ENCODE results near the gene MIS12. TPM values are rescaled to one million over a fixed set of nuclear protein-coding genes. Genes with fewer than 3 reads are reported as not detected.
A peak's percentile ranks its signal among the peaks of the same experiment; 100 is the strongest.

Gene MIS12
- total RNA-seq, 4 donors from 2014 or later, result 8.6 to 20.9 (median 14.3) TPM

- ATAC-seq, result no peak
- H3K27ac ChIP-seq, result no peak overlapping the region
- peaks cover 0 to 15% of the 10 kb centered on the region in 2 donors for H3K36me3 ChIP-seq
- TF ChIP-seq, protein P1, sequence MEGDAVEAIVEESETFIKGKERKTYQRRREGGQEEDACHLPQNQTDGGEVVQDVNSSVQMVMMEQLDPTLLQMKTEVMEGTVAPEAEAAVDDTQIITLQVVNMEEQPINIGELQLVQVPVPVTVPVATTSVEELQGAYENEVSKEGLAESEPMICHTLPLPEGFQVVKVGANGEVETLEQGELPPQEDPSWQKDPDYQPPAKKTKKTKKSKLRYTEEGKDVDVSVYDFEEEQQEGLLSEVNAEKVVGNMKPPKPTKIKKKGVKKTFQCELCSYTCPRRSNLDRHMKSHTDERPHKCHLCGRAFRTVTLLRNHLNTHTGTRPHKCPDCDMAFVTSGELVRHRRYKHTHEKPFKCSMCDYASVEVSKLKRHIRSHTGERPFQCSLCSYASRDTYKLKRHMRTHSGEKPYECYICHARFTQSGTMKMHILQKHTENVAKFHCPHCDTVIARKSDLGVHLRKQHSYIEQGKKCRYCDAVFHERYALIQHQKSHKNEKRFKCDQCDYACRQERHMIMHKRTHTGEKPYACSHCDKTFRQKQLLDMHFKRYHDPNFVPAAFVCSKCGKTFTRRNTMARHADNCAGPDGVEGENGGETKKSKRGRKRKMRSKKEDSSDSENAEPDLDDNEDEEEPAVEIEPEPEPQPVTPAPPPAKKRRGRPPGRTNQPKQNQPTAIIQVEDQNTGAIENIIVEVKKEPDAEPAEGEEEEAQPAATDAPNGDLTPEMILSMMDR (IDR thresholded peaks at IDR 0.05), result no peak
- TF ChIP-seq POLR2A (IDR thresholded peaks at IDR 0.05) (no peak), EP300 (IDR thresholded peaks at IDR 0.05) (no peak), POLR2AphosphoS5 (IDR thresholded peaks at IDR 0.05) (no peak)
- H3K27me3 ChIP-seq, result no peaks in the 10 kb centered on the region
- no peaks in the 10 kb centered on the region for H3K9me3 ChIP-seq
- no peaks in the 10 kb centered on the region for H3K4me1 ChIP-seq
- 37 to 42% methylated on average over 15 to 17 of the region's 17 CpGs for WGBS, 2 donors (ENCODE audit: low coverage in 1 of 2)
- peak overlapping the region in 1 of 2 donors; percentile 34 for H3K4me3 ChIP-seq
Measured at GRCh38 chr17:5511401-5512225, 25.2 kb downstream of the MIS12 start.

GRCh38 chr17:5513628-5514027, 27.3 kb downstream of the MIS12 start:
- H3K4me3 ChIP-seq, result no peak overlapping the region
- H3K27ac ChIP-seq, result no peak overlapping the region
- H3K9me3 ChIP-seq, result no peaks in the 10 kb centered on the region
- TF ChIP-seq POLR2A (IDR thresholded peaks at IDR 0.05) (no peak), EP300 (IDR thresholded peaks at IDR 0.05) (no peak), POLR2AphosphoS5 (IDR thresholded peaks at IDR 0.05) (no peak)
- TF ChIP-seq, protein P1 (IDR thresholded peaks at IDR 0.05), result no peak
- no peaks in the 10 kb centered on the region for H3K4me1 ChIP-seq
- no peaks in the 10 kb centered on the region for H3K27me3 ChIP-seq
- WGBS, 2 donors (ENCODE audit: low coverage in 1 of 2), result 66 to 70% methylated on average over 7 of the region's 7 CpGs
- H3K36me3 ChIP-seq, result peaks cover 0 to 20% of the 10 kb centered on the region in 2 donors
- no peak for ATAC-seq

DNA sequence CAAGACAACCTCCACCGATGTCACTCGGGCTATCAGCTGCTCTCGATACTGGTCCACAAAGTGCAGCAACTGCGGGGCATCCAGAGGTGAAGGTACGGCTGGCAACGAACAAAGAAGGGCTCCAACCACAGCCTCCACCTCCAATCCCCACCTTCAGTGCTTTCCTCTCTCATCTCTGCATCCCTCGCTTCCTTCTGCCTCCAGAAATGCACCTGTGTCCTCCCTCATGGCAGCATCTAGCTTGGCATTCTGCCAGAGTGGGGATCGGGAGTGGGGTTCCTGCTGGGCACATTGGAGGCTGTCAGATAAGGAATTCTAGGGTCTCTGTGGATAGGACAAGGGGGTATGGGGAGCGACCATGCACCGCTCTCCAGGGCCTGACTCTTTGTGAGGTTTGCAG, 28.6 kb downstream of the MIS12 start:
- no peak overlapping the region for H3K4me3 ChIP-seq
- peaks cover 0 to 20% of the 10 kb centered on the region in 2 donors for H3K36me3 ChIP-seq
- no peak overlapping the region for H3K27ac ChIP-seq
- WGBS, 2 donors (ENCODE audit: low coverage in 1 of 2), result 96% methylated on average over 7 of the region's 10 CpGs; no CpG with 5 or more reads in 1 of the 2 donors
- no peak for ATAC-seq
- H3K9me3 ChIP-seq, result no peaks in the 10 kb centered on the region
- TF ChIP-seq, protein P1 (IDR thresholded peaks at IDR 0.05), result no peak
- TF ChIP-seq POLR2AphosphoS5 (IDR thresholded peaks at IDR 0.05) (no peak), EP300 (IDR thresholded peaks at IDR 0.05) (no peak), POLR2A (IDR thresholded peaks at IDR 0.05) (no peak)
- H3K4me1 ChIP-seq, result no peaks in the 10 kb centered on the region
- no peaks in the 10 kb centered on the region for H3K27me3 ChIP-seq

- no peak for TF ChIP-seq POLR2A (IDR thresholded peaks at IDR 0.05)
- TF ChIP-seq POLR2AphosphoS5 (IDR thresholded peaks at IDR 0.05), result peak; percentile 48
- peak overlapping the region in 2 of 4 donors; percentile 33 to 60 for H3K27ac ChIP-seq
- H3K36me3 ChIP-seq, result peaks cover 0 to 23% of the 10 kb centered on the region in 2 donors
- H3K27me3 ChIP-seq, result no peaks in the 10 kb centered on the region
- no peaks in the 10 kb centered on the region for H3K4me1 ChIP-seq
- no peak overlapping the region for H3K4me3 ChIP-seq
- ATAC-seq, result peak; percentile 69
- 43 to 46% methylated on average over 5 of the region's 5 CpGs for WGBS, 2 donors (ENCODE audit: low coverage in 1 of 2)
- no peaks in the 10 kb centered on the region for H3K9me3 ChIP-seq
Measured at GRCh38 chr17:5516060-5516792, 29.9 kb downstream of the MIS12 start.

DNA sequence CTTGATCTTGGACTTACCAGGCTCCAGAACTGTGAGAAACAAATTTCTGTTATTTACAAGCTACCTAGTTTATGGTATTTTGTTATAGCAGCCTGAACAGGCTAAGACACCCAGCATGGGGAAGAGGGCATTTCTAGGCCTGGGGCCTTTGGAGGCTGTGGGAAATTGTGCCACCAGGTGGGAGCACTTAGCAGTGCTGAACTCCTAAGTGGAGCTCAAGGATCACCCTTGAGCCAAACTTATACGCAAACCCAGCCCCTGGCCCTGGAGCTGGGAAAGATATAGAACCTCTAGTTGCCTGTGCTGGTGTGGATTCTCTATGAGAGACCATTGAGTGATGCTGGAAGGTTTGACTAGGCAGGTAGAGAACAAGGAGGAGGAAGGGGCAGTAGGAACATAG, 36.1 kb downstream of the MIS12 start:
- ATAC-seq, result no peak
- WGBS, 2 donors (ENCODE audit: low coverage in 1 of 2), result 50 to 100% methylated on average over 1 of the region's 1 CpG
- H3K27me3 ChIP-seq, result no peaks in the 10 kb centered on the region
- TF ChIP-seq POLR2AphosphoS5 (IDR thresholded peaks at IDR 0.05) (no peak), POLR2A (IDR thresholded peaks at IDR 0.05) (no peak), EP300 (IDR thresholded peaks at IDR 0.05) (no peak)
- TF ChIP-seq, protein P1 (IDR thresholded peaks at IDR 0.05), result no peak
- H3K4me3 ChIP-seq, result no peak overlapping the region
- peaks cover 0 to 28% of the 10 kb centered on the region in 2 donors for H3K36me3 ChIP-seq
- H3K9me3 ChIP-seq, result no peaks in the 10 kb centered on the region
- peaks cover 0 to 11% (median 3%) of the 10 kb centered on the region in 3 donors for H3K4me1 ChIP-seq
- H3K27ac ChIP-seq, result no peak overlapping the region

Measured in gastroesophageal sphincter (tissue), 4 donors.